HG03520 (cell line): Measurements from ENCODE around the gene C6orf132.

Experiments
- ATAC-seq: cut with Tn5 transposase; IDR thresholded peaks from one replicate; pipeline ENCODE4 v1.9.1; 2021; ENCODE audit warnings: mild to moderate bottlenecking, moderate library complexity; ENCODE audit not compliant: unreplicated experiment

Gene C6orf132

DNA sequence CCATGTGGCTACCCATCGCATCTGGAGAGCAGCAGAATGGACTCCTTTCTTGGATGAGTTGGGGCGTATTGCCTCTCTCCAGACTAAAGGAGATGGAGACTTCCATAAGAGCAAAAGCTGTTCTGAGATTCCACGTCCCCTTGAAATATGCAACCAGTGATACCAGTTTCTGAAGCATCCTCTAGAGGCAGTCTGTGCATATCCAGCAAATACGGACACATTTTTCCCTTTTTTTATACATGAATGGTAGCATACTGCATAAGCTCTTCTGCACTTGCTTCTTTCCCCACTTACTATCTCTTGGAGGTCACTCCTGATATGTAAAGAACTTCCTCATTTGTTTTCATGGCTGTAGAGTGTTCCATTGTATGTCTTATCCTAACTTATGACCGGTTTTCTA lies 57.5 kb downstream of the C6orf132 start:
- ATAC-seq: no peak

DNA sequence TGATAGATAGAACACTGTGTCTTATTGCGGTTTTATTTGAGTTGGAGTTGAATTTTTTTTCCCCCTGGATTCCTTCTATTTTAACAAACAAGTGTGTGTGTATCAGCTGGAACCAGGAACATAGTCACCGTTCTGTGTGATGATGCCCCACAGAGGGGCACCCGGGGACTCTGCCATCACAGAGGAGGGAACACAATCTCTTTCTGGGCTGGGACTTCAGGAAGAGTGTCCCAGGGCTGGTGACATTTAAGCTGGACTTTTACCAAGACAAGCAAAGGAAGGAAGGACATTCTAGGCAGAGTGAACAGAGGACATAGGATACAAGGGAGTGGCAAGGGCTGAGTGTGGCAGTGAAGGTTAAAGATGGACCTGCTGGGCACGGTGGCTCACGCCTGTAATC lies 58.9 kb downstream of the C6orf132 start:
- no peak for ATAC-seq

GRCh38 chr6:42079941-42080464 lies 62.4 kb downstream of the C6orf132 start:
- ATAC-seq: no peak

DNA sequence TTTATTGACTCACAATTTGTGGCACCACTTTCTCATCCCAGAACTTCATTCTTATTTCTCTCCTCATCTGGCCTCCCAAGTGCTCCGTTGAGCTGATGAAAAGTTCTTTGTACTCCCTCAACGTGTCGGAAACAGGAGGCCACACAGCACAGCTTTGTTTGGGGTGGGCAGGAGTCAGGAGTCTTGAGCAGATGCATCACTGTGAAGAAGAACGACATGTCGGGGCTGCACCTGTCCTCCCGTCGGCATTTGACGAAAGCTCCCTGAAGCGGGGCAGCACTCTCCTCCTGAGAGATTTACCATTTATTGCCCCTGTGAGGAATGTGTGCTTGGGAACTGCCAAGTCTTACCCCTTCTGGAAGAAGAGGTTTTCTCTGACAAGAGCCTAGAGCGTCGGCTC lies 64.0 kb downstream of the C6orf132 start:
- no peak for ATAC-seq

- ATAC-seq: no peak
Observed at GRCh38 chr6:42075159-42075838, 67.1 kb downstream of the C6orf132 start.

GRCh38 chr6:42073287-42073686 lies 69.1 kb downstream of the C6orf132 start:
- ATAC-seq: no peak

GRCh38 chr6:42071881-42072583 lies 70.4 kb downstream of the C6orf132 start:
- ATAC-seq: no peak

GRCh38 chr6:42068872-42069522 lies 73.4 kb downstream of the C6orf132 start:
- no peak for ATAC-seq

GRCh38 chr6:42068173-42068572 lies 74.2 kb downstream of the C6orf132 start:
- ATAC-seq: no peak

- no peak for ATAC-seq
Observed at GRCh38 chr6:42066156-42066675, 76.2 kb downstream of the C6orf132 start.

GRCh38 chr6:42059743-42060142 lies 82.7 kb downstream of the C6orf132 start:
- no peak for ATAC-seq

DNA sequence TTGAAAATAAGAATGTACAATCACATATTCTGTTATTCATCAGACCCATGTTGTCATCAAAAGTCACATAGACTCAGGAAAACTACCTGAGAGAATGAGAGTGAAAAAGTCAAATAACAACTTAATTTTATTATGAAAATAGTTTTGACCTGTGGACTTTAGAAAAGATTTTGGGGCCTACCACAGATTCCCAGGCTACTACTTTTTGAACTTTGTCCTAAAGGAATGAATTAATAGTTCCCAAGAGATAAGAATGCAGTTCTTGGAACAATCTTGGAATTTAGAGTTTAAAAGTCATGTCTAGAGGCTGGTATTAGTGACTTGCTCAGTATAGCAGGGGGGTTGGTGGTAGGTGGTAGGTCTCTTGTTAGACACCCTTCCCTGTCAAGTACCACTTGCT lies 88.8 kb downstream of the C6orf132 start:
- ATAC-seq: no peak

GRCh38 chr6:42051268-42051653 lies 91.2 kb downstream of the C6orf132 start:
- ATAC-seq: no peak
